Pancreas (tissue), 10 donors: ENCODE measurements around the gene STPG3. TPM values are rescaled to one million over a fixed set of nuclear protein-coding genes. Genes with fewer than 3 reads are reported as not detected.

Experiments
- ATAC-seq, 4 donors: fragments of 200-7000 bp; cut with Tn5 transposase; one replicate each; pipeline versions ENCODE4 v1.8.0 to v1.9.1; 2020; ENCODE audit warnings: mild to moderate bottlenecking in 4 of 4, moderate library complexity in 4 of 4
- DNase-seq, 6 donors: peaks; one replicate each; pipeline ENCODE4 v3.0.0-alpha.2; 2020
- FAIRE-seq: peaks from 2 replicates; lab custom pipeline; 2012; peaks lifted over from hg19 to GRCh38; lab: Jason Lieb, UNC
- H3K27ac ChIP-seq, 4 donors: fragments of 200-600 bp; sonication (generic); 1 replicate in 3 of 4; 2 replicates in 1 of 4; pipeline versions ENCODE4 v1.5.0 to v1.8.0; 2020
- H3K27me3 ChIP-seq, 4 donors: fragments of 200-600 bp; one replicate each; pipeline ENCODE4 v1.8.0; 2021
- H3K36me3 ChIP-seq, 3 donors: fragments of 200-600 bp; sonication (generic) in 1 of 3; one replicate each; pipeline versions ENCODE4 v1.5.0 to v1.8.0; 2020 to 2021
- H3K4me1 ChIP-seq, 3 donors: fragments of 200-600 bp; one replicate each; pipeline ENCODE4 v1.8.0; 2021
- H3K4me3 ChIP-seq, 4 donors: fragments of 200-600 bp; sonication (generic) in 2 of 4; one replicate each; pipeline versions ENCODE4 v1.5.0 to v1.8.0; 2020 to 2021
- H3K9me3 ChIP-seq, 4 donors: fragments of 200-600 bp; one replicate each; pipeline ENCODE4 v1.8.0; 2021
- WGBS, 2 donors: extraction: QIAGEN DNeasy Blood & Tissue Kit; methylation state at CpG; one replicate each; pipeline ENCODE4 v1.1.7; 2013; 5-methylcytosine and 5-hydroxymethylcytosine counted together
- intact Hi-C, 3 donors: fragments of 100-400 bp; cut with DNase I; formaldehyde crosslinking; loops; one replicate each; pipeline versions ENCODE4 v1.11.1 to v1.14.2; 2022
- polyA plus RNA-seq, 2 donors: library from polyadenylated mRNA; stranded (reverse); fragments of 200-250 nt; gene quantifications; one replicate each; pipeline ENCODE4 v1.2.3, GENCODE V29; 2013
- total RNA-seq, 6 donors: library from RNA; stranded (reverse); fragmentation: NEBNext Ultra II Directional in 4 of 6; extraction: Animal tissue kit (Norgen Biotek cat#: 25700) in 4 of 6; gene quantifications; one replicate each; pipeline versions ENCODE4 v1.2.1 to v1.2.4, GENCODE V29; 2021 to 2023
- TF ChIP-seq, protein P1 (sequence below), 4 donors: fragments of 200-600 bp; sonication (generic) in 3 of 4; IDR thresholded peaks; one replicate each; pipeline versions ENCODE4 v1.5.0 to v1.8.0; 2021; ENCODE audit warnings: antibody characterized with exemption in 4 of 4
- donor health status: healthy with polysubstance abuse.
- donor health status: DM: no; HTN: no; CAD: no; lungs with moderate emphysema.
- donor health status: DM: no; HTN: no; CAD: no.
- donor health status: control.
- donor health status: control.
- donor health status: Bipolar disorder and iron deficiency.
- donor health status: DM: yes; HTN: yes; CAD: no.
- donor health status: DM: no; HTN: no; CAD: no.
- donor health status: DM: no; HTN: no; CAD: no.
- donor health status: DM: yes; HTN: yes; CAD: no.

The STPG3 gene
- total and polyA plus RNA-seq, 8 donors, result 0.23 TPM; not detected in 7

DNA sequence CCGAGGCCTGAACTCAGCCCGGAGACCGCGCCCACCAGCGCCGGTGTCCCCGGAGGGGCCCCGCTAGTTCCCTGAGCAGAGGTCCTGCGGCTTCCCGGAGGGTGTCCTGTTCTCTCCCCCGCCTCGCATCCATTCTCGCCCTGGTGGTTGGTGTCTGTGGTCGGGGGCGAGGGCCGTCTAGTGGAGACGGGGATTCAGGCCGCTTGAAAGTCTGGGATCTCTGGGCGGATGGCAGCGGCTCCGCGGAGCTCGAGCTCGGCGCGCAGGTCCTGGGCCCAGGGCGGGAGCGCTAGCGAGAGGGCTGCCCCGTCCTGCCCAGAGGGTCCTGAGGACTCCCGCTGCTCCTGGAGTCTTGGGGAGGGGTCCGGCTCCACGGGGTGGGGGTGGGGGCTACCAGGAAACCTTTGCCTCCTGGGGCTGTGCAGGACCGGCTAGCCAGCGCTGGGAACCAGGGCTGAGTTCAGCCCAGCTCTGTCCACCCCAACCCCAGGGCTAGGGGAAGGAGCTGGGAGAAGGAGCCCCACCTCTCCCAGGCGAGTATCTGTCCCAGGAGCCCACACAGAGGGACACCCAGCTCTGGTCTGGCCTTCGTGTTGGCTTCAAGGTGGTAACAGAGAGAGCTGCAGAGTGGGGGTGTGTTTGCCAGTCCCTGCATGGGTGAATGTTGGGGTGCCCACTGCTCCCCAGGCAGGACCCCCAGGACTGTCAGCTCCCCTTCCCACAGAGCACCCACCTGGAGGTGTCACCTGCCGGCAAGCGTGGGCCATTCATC lies 30.4 kb downstream of the STPG3 start:
- DNase-seq, result peak in 1 of 6 donors; percentile 42
- WGBS, 2 donors, result 76 to 86% methylated on average over 39 of the region's 39 CpGs
- H3K27me3 ChIP-seq, result no peaks in the 10 kb centered on the region
- no peak overlapping the region for H3K4me3 ChIP-seq
- TF ChIP-seq, protein P1, sequence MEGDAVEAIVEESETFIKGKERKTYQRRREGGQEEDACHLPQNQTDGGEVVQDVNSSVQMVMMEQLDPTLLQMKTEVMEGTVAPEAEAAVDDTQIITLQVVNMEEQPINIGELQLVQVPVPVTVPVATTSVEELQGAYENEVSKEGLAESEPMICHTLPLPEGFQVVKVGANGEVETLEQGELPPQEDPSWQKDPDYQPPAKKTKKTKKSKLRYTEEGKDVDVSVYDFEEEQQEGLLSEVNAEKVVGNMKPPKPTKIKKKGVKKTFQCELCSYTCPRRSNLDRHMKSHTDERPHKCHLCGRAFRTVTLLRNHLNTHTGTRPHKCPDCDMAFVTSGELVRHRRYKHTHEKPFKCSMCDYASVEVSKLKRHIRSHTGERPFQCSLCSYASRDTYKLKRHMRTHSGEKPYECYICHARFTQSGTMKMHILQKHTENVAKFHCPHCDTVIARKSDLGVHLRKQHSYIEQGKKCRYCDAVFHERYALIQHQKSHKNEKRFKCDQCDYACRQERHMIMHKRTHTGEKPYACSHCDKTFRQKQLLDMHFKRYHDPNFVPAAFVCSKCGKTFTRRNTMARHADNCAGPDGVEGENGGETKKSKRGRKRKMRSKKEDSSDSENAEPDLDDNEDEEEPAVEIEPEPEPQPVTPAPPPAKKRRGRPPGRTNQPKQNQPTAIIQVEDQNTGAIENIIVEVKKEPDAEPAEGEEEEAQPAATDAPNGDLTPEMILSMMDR (IDR thresholded peaks at IDR 0.05), result no peak
- intact Hi-C loops, result loop anchor here in 2 of 3 donors (5.0 kb wide), 2 partner anchors 126 to 131 kb away; no protein-coding TSS in a partner anchor
- H3K9me3 ChIP-seq, result no peaks in the 10 kb centered on the region
- H3K4me1 ChIP-seq, result peaks cover 0 to 4% (median 3%) of the 10 kb centered on the region in 3 donors
- no peaks in the 10 kb centered on the region for H3K36me3 ChIP-seq
- FAIRE-seq, result no peak
- H3K27ac ChIP-seq, result no peak overlapping the region
- no peak for ATAC-seq

GRCh38 chr9:137286975-137287383 lies 35.9 kb downstream of the STPG3 start:
- TF ChIP-seq, protein P1 (IDR thresholded peaks at IDR 0.05), result peak; percentile 51 to 62 (median 58)
- FAIRE-seq, result no peak
- intact Hi-C loops, result no loop called here
- Histone ChIP-seq H3K9me3 (no peaks in the 10 kb centered on the region), H3K36me3 (no peaks in the 10 kb centered on the region), H3K4me1 (no peaks in the 10 kb centered on the region), H3K27me3 (no peaks in the 10 kb centered on the region), H3K4me3 (no peak overlapping the region), H3K27ac (no peak overlapping the region)
- WGBS, 2 donors, result 31 to 36% methylated on average over 14 of the region's 14 CpGs
- peak; percentile 97 to 100 (median 99) for ATAC-seq
- peak; percentile 73 to 91 (median 79) for DNase-seq

DNA sequence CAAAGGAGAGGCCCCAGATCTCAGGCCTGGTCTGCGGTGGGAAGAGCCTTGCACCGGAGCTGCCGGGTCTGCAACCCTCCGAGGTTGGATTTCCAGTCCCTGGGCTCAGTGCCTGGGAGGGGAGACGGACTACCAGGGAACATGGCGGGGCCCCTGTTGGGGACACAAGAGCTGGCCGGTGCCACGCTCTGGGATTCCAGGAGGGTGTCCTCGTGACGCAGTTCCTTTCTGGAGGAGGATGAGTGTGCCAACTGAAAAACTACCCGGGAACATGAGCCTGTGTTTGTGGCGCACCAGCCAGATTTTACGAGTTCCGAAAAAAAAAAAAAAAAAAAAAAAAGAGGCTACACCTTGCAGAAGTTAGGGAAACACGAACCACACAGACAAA lies 42.0 kb downstream of the STPG3 start:
- H3K9me3 ChIP-seq, result no peaks in the 10 kb centered on the region
- 26 to 32% methylated on average over 15 of the region's 15 CpGs for WGBS, 2 donors
- intact Hi-C loops, result loop anchor here in 1 of 3 donors (10.0 kb wide), 1 partner anchor 232 kb away; no protein-coding TSS in a partner anchor
- H3K4me3 ChIP-seq, result peak overlapping the region in 1 of 4 donors; percentile 22
- H3K27ac ChIP-seq, result peak overlapping the region; percentile 82 to 93 (median 88)
- no peaks in the 10 kb centered on the region for H3K27me3 ChIP-seq
- DNase-seq (peak; percentile 48 to 83 (median 64)), ATAC-seq (peak; percentile 2 to 32 (median 8)), FAIRE-seq (no peak)
- peaks cover 14 to 22% (median 20%) of the 10 kb centered on the region in 3 donors for H3K4me1 ChIP-seq
- TF ChIP-seq, protein P1 (IDR thresholded peaks at IDR 0.05), result no peak
- no peaks in the 10 kb centered on the region for H3K36me3 ChIP-seq

DNA sequence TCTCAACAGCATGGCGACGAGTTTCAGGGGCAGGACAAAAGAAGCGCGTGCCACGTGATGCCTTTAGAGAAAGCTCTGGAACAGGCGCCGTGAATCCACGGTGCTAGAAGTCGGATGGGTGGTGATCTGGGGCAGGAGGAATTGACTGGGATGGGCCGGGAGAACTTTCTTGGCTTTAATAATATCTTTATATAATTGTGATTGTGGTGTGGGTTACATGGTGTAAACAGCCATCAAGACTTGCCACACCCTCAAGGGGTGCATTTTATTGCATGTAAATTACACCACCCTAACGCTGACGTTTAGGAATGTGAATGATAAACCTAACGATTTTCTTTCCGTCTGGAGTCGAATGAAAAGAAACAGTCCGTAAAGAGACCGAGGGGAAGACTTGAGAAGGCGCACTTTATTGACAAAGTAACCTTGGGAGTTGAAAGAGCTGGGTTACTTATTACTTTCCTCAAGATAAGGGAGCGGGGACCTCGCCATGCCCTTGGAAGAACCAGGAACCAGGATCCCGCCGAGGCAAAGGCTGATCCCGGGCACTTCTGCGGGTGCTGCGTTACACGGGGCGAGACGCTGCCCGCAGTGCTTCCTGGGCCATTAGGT lies 42.5 kb downstream of the STPG3 start:
- Histone ChIP-seq H3K4me1 (peaks cover 14 to 26% (median 22%) of the 10 kb centered on the region in 3 donors), H3K9me3 (no peaks in the 10 kb centered on the region), H3K36me3 (no peaks in the 10 kb centered on the region), H3K27ac (peak overlapping the region; percentile 82 to 93 (median 88)), H3K4me3 (peak overlapping the region in 2 of 4 donors; percentile 10 to 22), H3K27me3 (no peaks in the 10 kb centered on the region)
- peak; percentile 73 to 79 (median 74) for ATAC-seq
- TF ChIP-seq, protein P1 (IDR thresholded peaks at IDR 0.05), result no peak
- DNase-seq, result peak; percentile 53 to 92 (median 84)
- intact Hi-C loops, result loop anchor here in 1 of 3 donors (10.0 kb wide), 1 partner anchor 231 kb away; no protein-coding TSS in a partner anchor
- 13 to 18% methylated on average over 29 of the region's 29 CpGs for WGBS, 2 donors
- FAIRE-seq, result peak; percentile 39
